K562 (cell line): ENCODE data around the gene C1QTNF6.

Experiments used
- EHMT2 ChIP-seq: fragments of 450-650 bp; IDR thresholded peaks from 2 replicates; pipeline ENCODE4 v1.6.1; 2018; ENCODE audit warnings: antibody characterized with exemption
- EZH2 ChIP-seq: IDR thresholded peaks from 2 replicates; pipeline ENCODE4 v1.6.1; 2012; ENCODE audit warnings: low read depth, mild to moderate bottlenecking, inconsistent platforms, low read length, borderline replicate concordance
- HCFC1 ChIP-seq: IDR thresholded peaks from 2 replicates; pipeline ENCODE4 v1.6.1; 2012; ENCODE audit warnings: low read depth, low read length, improper control_type of control experiment
- HDAC6 ChIP-seq: IDR thresholded peaks from 2 replicates; pipeline ENCODE4 v1.6.1; 2012; ENCODE audit warnings: low read depth, mild to moderate bottlenecking, control low read depth, inconsistent platforms, low read length, moderate library complexity
- MYC ChIP-seq, 2 experiments: fragments of 250-450 bp in 1 of 2; sonication (Bioruptor Pico) in 1 of 2; IDR thresholded peaks; 2 replicates each; pipeline versions ENCODE4 v1.5.1 to v1.6.1; 2012 to 2021; ENCODE audit warnings: low read depth in 2 of 2, borderline replicate concordance in 1 of 2, improper control_type of control experiment in 1 of 2, low read length in 1 of 2, mild to moderate bottlenecking in 1 of 2, moderate library complexity in 1 of 2
- POLR2A ChIP-seq: fragments of 450-650 bp; conservative IDR thresholded peaks from 2 replicates; pipeline ENCODE4 v1.6.1; 2016
- SREBF1 ChIP-seq: fragments of 150-350 bp; IDR thresholded peaks from 2 replicates; pipeline ENCODE4 v1.6.1; 2014; ENCODE audit warnings: antibody characterized with exemption, low read depth, low read length, borderline replicate concordance
- TCFL5 ChIP-seq: fragments of 250-450 bp; sonication (Bioruptor Pico); conservative IDR thresholded peaks from 2 replicates; pipeline ENCODE4 v1.6.1; 2021; ENCODE audit warnings: mild to moderate bottlenecking, moderate library complexity, matching md5 sums
- ZNF3 ChIP-seq: fragments of 250-450 bp; sonication (Bioruptor Pico); IDR thresholded peaks from 2 replicates; pipeline ENCODE4 v1.5.0; 2021; ENCODE audit warnings: mild to moderate bottlenecking, moderate library complexity
- ZNF408 ChIP-seq: fragments of 250-450 bp; sonication (Bioruptor Pico); IDR thresholded peaks from 2 replicates; pipeline ENCODE4 v1.4.0; 2020; ENCODE audit warnings: low read depth, mild to moderate bottlenecking, moderate library complexity
- TF ChIP-seq, protein P1 (sequence below): fragments of 450-650 bp; IDR thresholded peaks from 2 replicates; pipeline ENCODE4 v1.6.1; 2016; ENCODE audit warnings: antibody characterized with exemption
- TF ChIP-seq, protein P2 (sequence below), 3 experiments: IDR thresholded peaks in 2 of 3; conservative IDR thresholded peaks in 1 of 3; 2 replicates each; pipeline ENCODE4 v1.5.1; 2011 to 2012; ENCODE audit warnings: low read length in 3 of 3, mild to moderate bottlenecking in 3 of 3, control low read depth in 2 of 3, improper control_type of control experiment in 1 of 3, inconsistent platforms in 1 of 3, low read depth in 1 of 3, mixed read lengths in 1 of 3, moderate library complexity in 1 of 3; ENCODE audit not compliant: insufficient read depth in 2 of 3
- TF ChIP-seq, protein P3 (sequence below): IDR thresholded peaks from 2 replicates; pipeline ENCODE4 v1.6.1; 2011; ENCODE audit warnings: borderline replicate concordance, low read depth, mild to moderate bottlenecking, moderate library complexity, low read length; ENCODE audit not compliant: insufficient read depth, poor library complexity, severe bottlenecking
- TF ChIP-seq, protein P4 (sequence below): sonication (generic); IDR thresholded peaks from 2 replicates; pipeline ENCODE4 v1.6.1; 2016

DNA sequence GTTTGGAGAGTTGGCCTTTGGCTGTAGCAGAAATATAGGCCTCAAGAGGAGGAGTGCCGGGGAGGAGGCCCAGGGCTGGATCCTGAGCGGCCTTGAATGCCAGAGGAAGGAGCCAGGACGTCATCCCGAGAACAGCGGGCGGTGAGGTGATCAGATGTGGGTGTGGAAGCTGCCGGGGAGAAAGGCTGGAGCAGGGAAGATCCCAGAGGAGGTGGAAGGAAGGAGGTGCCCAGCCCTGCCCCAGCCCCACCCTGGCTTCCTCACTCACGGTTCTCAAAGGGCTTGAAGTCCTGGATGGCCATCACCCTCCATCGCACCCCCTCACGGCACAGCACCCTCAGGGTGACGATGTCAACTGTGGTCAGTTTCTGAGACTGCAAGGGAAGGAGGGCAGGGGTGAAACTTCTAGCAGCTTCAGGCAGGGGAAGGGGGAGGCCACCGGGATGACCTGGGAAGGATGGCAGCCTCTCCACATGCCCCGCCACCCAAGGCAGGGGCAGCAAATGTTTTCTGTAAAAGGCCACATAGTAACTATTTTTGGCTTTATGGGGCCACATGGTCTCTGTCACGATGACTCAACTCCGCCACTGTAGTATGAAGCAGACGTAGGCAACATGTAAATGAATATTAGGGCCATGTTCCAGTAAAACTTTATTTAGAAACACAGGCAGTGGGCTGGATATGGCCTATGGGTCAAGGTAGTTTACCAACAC lies 49.0 kb downstream of the C1QTNF6 start:
- TF ChIP-seq SREBF1 (no peak), HDAC6 (no peak), MYC (IDR thresholded peaks at IDR 0.05; ENCODE audit: low read depth, low read length) (no peak), MYC (CRISPR knock-in tag; IDR thresholded peaks at IDR 0.05; ENCODE audit: borderline replicate concordance, low read depth) (no peak), TCFL5 (CRISPR knock-in tag) (no peak), ZNF408 (CRISPR knock-in tag) (no peak), EHMT2 (no peak), EZH2 (no peak), POLR2A (no peak), ZNF3 (CRISPR knock-in tag) (no peak), HCFC1 (no peak)
- TF ChIP-seq, protein P1, sequence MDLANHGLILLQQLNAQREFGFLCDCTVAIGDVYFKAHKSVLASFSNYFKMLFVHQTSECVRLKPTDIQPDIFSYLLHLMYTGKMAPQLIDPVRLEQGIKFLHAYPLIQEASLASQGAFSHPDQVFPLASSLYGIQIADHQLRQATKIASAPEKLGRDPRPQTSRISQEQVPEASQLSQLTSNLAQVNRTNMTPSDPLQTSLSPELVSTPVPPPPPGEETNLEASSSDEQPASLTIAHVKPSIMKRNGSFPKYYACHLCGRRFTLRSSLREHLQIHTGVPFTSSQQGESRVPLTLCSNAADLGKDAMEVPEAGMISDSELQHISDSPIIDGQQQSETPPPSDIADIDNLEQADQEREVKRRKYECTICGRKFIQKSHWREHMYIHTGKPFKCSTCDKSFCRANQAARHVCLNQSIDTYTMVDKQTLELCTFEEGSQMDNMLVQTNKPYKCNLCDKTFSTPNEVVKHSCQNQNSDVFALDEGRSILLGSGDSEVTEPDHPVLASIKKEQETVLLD, result no peak
- TF ChIP-seq, protein P2, sequence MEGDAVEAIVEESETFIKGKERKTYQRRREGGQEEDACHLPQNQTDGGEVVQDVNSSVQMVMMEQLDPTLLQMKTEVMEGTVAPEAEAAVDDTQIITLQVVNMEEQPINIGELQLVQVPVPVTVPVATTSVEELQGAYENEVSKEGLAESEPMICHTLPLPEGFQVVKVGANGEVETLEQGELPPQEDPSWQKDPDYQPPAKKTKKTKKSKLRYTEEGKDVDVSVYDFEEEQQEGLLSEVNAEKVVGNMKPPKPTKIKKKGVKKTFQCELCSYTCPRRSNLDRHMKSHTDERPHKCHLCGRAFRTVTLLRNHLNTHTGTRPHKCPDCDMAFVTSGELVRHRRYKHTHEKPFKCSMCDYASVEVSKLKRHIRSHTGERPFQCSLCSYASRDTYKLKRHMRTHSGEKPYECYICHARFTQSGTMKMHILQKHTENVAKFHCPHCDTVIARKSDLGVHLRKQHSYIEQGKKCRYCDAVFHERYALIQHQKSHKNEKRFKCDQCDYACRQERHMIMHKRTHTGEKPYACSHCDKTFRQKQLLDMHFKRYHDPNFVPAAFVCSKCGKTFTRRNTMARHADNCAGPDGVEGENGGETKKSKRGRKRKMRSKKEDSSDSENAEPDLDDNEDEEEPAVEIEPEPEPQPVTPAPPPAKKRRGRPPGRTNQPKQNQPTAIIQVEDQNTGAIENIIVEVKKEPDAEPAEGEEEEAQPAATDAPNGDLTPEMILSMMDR (IDR thresholded peaks at IDR 0.05 in 2 of 3, conservative IDR thresholded peaks at IDR 0.05 in 1 of 3; ENCODE audit: insufficient read depth in 2 of 3, low read depth in 1 of 3, low read length in 3 of 3), result no peak
- TF ChIP-seq, protein P3, sequence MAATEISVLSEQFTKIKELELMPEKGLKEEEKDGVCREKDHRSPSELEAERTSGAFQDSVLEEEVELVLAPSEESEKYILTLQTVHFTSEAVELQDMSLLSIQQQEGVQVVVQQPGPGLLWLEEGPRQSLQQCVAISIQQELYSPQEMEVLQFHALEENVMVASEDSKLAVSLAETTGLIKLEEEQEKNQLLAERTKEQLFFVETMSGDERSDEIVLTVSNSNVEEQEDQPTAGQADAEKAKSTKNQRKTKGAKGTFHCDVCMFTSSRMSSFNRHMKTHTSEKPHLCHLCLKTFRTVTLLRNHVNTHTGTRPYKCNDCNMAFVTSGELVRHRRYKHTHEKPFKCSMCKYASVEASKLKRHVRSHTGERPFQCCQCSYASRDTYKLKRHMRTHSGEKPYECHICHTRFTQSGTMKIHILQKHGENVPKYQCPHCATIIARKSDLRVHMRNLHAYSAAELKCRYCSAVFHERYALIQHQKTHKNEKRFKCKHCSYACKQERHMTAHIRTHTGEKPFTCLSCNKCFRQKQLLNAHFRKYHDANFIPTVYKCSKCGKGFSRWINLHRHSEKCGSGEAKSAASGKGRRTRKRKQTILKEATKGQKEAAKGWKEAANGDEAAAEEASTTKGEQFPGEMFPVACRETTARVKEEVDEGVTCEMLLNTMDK, result no peak
- TF ChIP-seq, protein P4, sequence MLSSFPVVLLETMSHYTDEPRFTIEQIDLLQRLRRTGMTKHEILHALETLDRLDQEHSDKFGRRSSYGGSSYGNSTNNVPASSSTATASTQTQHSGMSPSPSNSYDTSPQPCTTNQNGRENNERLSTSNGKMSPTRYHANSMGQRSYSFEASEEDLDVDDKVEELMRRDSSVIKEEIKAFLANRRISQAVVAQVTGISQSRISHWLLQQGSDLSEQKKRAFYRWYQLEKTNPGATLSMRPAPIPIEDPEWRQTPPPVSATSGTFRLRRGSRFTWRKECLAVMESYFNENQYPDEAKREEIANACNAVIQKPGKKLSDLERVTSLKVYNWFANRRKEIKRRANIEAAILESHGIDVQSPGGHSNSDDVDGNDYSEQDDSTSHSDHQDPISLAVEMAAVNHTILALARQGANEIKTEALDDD, result no peak
